Occipital lobe (tissue), 2 donors: ENCODE data around the gene LCT. TPM values are rescaled to one million over a fixed set of nuclear protein-coding genes. Genes with fewer than 3 reads are reported as not detected.
"Not testable (repeated sequence)": the region's sequence is repeated elsewhere in the genome, so short reads cannot be mapped to it uniquely, and the experiment has no call there.

Experiments
- DNase-seq: peaks from one replicate; lab custom pipeline; 2025; lab: John Stamatoyannopoulos, UW
- total RNA-seq: library from RNA; depleted of rRNA; stranded (reverse); fragments of >200 nt; gene quantifications from one replicate; pipeline ENCODE4 v1.2.3, GENCODE V29; 2014

LCT gene
- total RNA-seq, 1 donor from 2014 or later, result not detected

DNA sequence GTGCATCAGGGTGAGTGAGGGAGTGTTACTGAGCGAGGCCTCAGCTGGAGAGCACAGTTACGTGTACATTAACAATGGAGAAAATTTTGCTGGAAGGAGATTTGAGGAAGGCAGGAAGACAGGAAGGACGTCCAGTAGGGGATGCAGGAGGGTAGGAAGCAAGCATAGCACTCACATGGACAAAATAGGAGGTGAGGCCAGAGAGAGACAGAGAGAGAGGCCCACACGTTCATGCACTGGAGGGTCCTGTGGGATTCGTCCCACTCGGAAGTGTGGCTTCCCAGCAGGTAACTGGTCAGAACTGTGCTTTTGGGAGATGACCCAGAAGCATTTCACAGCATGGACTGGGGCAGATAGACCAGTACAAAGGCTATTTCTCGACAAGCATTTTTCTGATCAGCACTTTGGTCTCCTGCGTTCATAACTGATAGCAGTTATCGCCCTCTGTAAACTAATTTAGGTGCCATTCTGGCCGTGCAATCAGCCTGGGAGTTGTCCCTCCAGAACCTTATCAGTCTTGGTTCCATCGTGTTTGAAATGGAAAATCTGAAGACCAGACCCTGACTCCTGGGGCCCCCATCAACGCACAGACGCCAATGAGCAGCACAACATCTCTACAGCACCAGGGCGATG, 5.7 kb downstream of the LCT start:
- DNase-seq, result no peak

DNA sequence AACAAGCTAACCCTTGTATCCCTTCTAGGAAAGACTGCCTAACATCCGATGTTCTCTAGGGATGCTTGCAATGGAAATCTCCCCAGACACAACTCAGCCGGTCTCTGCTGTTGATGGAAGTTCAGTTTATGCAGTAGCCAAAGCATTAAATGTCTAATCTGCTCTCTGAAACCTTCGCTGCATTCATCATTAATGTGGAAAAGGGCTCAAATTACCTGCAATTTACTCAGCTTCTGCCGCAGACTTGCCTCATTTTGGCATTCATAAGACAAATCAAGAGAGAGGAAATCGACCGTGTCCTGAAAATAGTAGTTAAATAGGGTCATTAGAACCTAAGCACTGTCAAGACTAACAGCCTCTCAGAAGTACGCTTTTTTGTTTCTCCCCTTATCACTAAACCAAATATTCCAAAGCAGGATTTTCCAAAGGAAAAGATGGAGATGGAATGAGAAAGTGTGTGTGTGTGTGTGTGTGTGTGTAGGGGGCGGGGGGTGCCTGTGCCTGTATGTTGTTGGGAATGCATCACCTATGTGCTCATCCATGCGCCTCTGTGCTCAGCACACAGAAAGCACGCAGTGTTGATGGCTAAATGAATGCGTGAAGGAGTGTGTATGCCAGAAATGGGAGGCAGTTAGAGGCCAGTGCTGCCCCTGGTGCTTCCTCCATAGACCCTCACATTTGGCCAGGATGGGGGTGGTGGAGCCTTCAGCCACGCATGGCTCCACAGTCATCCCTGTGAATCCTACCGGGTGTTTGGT, 7.4 kb downstream of the LCT start:
- DNase-seq, result no peak

DNA sequence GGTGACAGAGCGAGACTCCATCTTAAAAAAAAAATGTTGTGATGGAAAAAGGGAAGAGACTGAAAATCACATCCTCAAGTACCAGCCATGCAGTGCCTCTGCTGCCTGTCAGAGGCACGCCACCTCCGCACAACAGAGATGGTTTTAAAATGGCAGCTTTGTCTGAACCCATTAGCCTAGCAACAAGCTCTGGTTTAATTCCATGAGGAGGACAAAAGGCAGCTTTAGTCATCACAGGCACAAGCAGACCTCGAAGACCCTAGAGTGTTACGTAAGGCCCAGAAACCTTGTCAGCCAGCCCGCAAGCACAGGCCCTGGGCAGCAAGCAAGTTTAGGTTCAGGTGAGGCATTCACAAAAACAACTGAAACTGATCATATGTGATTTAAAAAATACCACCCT, 10.4 kb downstream of the LCT start:
- no peak for DNase-seq

DNA sequence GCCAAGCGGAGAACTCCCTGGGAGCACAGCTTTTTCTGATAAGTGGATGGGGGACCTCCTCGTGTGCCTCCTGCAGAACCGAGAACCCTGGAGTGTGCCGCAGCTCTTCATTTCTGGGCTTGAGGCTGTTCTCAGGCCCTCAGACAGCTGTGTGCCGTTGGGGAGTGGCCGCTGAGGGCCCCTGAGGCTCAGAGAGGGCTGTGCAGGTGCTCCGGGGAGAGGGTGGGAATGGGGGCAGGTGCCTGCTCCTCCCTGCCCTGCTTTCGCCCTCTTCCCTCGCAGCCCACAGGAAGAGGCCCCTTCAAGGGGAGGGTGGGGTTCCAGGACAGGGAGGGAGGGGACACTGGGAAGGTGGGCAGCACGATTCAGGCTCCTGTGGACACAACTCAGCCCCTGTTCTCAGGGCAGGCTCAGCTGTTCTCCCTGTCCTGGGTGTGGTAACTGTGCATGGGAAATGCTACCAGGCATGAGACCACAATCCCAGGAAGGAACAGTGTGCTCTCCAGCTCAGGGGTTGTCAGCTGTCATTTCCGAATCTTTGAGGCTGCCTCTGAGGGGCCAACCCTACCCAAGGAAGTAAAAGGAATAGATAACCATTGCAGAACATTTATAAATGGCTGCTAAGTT, 11.3 kb downstream of the LCT start:
- no peak for DNase-seq

DNA sequence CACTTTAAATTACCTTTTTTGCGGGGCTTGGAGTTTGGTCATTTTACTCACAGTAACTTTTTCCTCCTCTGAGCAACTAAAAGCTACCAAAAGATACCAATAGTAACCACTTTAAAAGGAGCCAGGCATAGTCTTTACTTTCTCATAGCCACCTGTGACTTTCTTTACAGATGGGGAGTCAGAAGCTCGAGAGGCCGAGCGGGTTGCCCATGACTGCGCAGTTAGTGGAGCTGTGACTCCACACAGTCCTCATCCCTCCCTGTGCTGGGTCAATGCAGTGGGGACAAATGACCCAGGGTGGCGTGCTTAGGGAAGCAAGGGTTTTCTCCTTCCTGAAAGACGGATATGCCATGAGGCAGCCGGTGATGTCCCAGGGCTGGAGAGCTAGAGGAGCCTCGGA, 11.9 kb downstream of the LCT start:
- no peak for DNase-seq

DNA sequence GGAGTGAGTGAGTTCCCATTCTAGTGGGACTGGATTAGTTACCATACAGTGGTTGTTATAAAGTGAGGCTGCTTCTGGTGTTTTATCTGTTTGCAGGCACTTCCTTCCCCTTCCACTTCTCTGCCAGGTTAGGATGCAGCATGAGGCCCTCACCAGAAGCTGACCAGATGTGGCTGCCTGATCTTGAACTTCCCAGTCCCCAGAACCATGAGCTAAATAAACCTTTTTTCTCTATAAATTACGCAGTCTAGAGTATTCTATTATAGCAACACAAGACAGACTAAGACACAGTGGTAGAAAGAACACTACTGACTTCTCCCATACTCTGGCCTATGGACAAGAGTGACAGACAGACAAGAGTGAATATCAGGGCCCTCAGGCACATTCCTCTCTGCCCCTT, 14.1 kb downstream of the LCT start:
- no peak for DNase-seq

DNA sequence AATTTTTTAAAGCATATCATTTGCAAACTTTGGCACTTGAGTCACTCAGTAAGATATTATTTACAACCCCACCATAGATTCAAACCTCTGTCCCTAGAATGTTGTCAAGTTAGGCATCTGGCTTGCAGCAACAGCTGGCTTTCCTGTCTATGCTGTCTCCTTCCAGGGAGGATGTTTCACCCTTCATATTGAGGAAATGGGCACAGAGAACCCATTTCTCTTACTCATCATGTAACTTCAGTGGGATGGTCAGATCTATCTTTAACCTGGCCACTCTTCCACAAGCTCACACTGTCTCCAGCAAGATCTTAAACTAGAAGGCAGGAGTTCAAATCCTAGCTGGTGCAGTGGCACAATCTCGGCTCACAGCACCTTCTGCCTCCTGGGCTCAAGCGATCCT, 15.8 kb downstream of the LCT start:
- no peak for DNase-seq

DNA sequence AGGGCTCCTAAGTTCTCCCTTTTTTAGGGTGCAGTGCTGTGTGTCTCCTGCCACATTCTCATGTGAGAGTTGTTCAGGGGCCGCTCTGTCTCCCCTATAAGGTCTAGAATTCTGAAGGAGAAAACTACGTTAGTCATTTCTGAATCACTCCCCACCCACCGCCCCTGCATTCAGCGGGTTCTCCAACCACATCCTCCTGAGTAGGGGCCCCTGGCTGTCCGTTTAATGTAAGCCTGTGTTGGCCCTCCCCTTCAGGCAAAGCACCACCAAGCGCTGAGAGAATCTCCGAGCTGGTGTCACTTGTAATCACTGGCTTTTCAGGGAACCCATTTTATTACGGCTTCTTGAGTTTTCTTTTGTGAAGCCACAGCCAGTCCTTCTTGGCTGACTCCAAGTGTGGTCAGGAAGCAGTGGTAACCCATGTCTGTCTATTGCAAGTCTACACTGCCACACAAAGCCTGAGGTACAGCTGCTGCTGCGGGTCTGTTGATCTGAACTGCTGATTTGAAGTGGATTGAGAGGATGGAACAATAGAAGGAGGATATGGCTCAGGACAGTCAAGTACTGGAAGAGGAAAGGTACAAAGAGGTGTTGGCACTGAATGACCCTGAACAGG, 16.9 kb downstream of the LCT start:
- DNase-seq, result no peak

DNA sequence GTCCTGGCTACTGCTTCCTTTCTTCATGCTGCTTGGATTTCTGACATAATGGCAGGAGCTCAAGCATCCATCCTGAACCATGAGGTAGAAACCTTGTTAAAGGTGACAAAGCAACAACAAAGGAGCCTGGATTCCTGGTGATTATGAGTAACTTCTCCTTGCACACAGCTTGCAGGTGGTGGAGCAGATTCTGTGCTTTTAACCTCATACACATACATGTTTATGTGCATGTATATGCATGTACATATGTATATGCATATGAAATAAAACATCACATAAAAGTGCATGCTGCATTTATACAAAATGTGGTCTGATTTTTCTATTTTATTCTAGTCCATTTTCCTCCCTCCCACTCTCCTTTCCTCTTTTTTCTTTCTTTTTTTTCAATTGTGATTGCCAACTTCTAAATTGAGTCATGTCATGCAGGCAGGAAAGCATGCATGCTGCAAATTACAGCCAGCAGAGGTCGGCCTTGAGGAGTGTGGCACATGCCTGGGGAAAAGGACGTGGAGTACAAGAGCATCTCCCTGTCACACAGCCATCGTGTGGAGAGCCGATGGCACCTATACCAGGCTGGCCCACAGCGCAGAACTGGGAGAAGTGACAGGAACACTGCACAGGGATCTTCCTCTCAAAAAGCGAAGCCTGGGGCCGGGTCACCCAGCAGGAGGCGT, 17.9 kb downstream of the LCT start:
- no peak for DNase-seq

DNA sequence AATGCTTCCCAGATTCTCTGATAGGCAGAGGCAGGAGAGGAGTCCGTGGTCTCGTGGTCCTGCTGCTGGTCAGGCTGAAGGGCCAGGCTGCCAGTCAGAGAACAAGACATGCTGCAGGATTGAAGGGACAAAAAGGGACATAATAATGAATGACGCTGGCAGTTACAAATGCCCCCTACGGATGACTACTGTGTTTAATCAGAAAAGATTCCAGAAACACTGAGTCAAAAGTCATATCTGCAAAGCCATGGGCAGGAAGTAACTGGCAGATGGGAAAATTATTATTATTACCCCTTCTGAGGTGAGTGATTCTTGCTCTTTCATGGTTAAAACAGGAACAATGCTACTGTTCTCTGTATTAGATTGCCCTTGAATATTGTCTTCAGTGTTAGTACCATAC, 19.0 kb downstream of the LCT start:
- DNase-seq, result no peak

DNA sequence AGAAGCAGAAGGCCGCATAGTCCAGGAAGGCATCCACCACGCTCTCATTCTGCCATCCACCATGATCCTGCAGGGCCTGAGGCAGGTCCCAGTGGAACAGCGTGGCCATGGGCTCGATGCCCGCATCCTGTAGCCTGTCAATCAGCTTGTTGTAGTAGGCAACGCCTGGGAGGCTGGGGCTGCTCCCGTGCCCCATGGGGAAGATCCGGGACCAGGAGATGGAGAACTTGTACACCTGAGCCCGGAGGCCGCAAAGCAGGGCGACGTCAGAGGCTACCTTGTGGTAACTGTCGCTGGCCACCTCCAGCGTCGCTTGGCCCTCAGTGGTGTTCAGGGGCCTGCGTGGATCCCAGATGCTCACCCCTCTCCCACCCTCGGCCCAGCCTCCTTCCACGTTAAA, 19.5 kb downstream of the LCT start:
- DNase-seq, result no peak

DNA sequence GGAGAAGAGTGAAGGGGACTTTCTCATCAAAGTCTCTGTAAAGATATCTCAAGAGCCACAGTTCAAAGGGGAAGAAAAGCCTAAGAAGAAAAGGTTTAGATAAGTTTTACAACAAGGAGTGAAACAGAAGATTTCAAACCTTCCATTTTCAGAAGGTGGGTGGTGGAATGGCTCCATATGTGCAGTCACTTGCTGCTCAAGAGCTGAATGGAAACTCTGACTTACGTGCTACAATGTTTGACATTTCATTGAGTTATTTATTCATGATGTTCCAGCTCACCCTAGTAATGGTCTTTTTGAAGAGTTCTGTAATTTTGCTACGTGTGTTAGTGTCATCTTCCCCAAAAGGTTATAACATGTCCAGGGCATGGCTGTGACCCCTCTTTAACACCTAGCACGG, 21.7 kb downstream of the LCT start:
- no peak for DNase-seq

DNA sequence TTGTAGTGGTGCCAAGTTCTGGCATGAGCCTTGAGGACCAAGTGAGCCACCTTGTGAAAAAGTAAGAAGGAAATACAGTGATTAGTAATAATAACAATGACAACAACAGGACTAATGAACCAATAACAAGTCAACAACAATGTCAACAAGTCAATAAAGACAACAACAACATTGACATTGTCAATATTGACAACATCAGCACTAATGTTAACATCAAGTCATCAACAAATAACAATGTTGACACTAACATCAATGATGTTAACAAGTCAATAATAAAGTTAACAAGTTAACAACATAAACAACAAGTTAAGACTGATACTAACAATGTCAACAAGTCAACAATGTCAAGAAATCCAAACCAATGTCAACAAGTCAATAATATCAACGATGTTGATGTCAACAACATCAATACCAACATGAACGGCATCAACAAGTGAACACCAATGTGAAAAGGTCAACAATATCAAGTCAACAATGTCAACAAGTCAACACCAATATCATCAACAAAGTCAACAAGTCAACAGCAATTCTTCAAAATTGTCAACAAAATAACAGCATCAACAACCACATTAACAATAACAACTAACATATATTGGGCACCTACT, 24.0 kb downstream of the LCT start:
- DNase-seq, result no peak

DNA sequence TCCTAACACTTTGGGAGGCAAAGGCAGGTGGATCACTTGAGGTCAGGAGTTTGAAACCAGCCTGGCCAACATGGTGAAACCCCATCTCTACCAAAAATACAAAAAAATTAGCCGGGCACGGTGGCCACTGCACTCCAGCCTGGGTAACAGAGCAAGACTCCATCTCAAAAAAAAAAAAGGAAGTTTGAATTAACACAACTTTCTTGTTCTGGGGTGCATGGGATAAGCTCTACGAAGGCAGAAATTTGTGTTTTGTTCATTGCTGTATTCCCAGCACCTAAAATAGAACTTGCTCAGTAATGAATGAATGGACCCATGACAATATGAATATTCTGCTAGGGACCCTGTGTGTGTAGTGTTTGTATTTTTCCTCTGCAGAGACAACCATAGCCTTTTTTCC, 29.1 kb downstream of the LCT start:
- not testable (repeated sequence) for DNase-seq

DNA sequence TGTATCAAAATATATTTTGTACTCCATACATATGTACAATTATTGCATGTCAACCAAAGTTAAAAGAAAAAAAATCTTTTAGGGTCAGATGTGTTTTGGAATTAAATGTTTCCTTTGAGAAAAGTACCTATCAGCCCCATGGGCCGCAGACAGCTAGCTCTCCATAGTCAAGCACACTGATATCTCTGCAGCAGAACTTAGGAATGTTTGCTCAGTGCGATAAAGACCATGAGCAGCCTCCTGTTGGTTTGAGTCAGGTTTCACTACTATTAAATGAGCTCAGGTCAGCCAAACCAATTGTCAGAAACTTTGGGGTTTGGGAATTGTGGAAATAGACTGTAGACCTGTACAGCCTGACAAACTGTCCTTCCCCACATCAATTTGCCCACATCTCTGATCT, 33.7 kb downstream of the LCT start:
- DNase-seq, result no peak

DNA sequence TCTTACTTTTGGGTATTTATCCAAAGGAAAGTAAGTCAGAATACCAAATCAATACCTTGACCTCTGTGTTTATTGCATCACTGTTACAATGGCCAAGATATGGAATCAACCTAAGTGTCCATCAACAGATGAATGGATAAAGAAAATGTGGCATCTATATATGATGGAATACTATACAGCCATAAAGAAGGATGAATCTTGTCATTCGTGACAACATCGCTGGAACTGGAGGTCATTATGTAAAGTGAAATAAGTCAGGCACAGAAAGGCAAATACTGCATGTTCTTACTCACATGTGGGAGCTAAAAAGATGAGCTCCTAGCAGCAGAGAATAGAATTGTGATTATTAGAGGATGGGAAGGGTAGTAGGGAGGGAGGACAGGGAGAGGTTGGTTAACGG, 34.6 kb downstream of the LCT start:
- DNase-seq, result no peak

DNA sequence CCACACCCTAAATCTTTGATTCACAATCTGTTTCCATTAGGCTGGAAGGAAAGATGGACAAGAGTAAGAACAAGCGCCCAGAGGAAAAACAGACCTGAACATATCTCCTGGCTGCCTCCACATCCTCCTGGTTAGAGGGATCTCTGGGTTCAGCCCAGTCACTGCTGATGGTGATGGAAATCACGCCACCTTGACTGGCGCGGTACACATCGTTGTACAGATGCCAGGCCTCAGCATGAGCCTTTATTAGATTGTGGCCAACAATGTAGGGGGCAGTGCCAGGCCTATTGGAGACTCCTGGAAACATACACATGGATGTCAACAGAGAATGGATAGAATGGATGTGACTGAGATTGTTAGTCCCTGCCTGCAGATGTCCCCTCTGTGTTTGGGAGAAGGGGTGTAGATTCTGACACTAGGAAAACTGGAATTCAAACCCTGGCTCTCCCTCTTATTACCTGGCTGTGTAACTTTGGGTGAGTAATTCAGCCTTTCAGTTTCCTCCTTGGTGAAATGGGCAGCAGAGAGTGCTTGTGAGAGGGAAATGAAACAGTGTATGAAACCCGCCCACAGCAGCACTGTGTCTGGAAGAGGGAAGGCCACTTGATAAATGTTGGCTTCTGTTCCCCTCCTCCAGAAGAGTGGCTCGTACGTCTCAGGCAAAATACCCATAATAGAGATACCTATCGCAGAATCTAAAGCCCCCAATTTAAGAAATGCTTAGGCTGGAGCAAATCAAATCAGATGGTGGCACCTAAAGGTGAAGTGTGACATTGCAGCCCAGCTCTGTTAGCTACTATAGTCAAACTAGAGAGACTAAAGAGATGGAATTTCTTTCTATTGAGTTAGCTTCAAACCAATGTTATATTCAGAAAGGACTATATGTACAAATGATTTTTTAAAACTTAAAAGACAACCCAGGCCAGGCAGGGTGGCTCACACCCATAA, 36.2 kb downstream of the LCT start:
- DNase-seq, result no peak

DNA sequence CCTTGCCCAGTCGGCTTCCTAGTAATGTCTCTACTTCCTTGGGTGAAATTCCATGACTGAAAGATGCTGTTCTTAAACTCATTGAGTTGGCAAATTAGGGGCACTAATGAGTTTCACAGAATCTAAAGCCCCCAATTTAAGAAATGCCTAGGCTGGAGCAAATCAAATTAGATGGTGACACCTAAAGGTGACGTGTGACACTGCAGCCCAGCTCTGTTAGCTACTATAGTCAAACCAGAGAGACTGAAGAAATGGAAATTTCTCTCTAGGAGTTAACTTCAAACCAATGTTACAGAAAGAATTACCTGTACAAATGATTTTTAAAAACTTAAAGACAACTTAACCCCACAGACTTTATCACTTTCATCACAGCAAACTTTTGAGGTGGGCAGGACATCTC, 37.2 kb downstream of the LCT start:
- DNase-seq, result no peak

DNA sequence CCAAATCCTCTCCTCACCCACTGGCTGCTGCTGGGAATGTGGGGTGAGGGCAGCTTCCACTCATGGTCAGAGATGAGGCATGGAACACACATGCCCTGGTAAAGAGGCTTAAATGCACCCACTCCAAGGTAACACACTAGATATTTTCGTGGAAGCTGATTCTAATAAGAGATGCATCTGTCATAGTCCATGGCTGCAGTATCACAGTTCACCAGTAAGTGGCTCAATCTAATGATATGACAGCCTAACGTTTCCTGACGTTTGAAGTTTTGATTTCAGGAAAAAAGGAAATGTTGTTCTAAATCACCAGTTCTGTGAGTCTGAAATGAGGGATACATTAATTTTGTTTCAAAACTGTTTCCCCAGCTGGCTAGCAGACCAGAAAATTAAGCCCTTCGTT, 38.2 kb downstream of the LCT start:
- no peak for DNase-seq

DNA sequence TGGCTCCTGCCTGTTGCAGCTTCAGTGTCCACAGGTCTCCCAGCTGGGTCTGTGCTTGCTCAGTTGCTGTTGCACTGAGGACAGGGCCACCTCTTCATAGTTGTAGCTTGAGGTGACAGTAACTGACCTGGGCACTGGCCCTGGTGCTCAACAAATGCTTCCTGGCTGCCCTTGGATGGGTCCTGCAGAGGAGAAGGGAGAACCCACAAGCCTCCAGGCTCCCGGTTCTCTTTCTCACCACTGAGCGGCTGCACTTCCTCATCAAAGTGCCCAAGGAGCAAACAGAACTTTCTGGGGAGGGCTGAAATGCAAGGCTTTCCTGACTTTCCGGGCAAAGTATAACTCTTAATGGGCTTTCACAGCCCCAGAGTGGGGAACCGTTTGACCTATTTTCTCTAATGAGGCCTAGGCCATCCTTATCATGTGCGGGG, 38.7 kb downstream of the LCT start:
- no peak for DNase-seq
